ENCODE data around the gene MXRA7.

MXRA7 gene

GRCh38 chr17:76677406-76677805 lies 33.4 kb downstream of the MXRA7 start:
- DNase-seq (ENCODE audit: low read depth in 3 of 3) = no peak

GRCh38 chr17:76676629-76677028 lies 34.1 kb downstream of the MXRA7 start:
- no peak for DNase-seq (ENCODE audit: low read depth in 3 of 3)

- no peak for DNase-seq (ENCODE audit: low read depth in 3 of 3)
Measured at GRCh38 chr17:76675648-76676047, 35.1 kb downstream of the MXRA7 start.

- DNase-seq (ENCODE audit: low read depth in 3 of 3) = no peak
Measured at GRCh38 chr17:76674600-76674999, 36.2 kb downstream of the MXRA7 start.

- DNase-seq (ENCODE audit: low read depth in 3 of 3) = no peak
Measured at GRCh38 chr17:76673729-76674128, 37.0 kb downstream of the MXRA7 start.

- no peak for DNase-seq (ENCODE audit: low read depth in 3 of 3)
Measured at GRCh38 chr17:76672892-76673291, 37.9 kb downstream of the MXRA7 start.

GRCh38 chr17:76672270-76672851 lies 38.4 kb downstream of the MXRA7 start:
- no peak for DNase-seq (ENCODE audit: low read depth in 3 of 3)

GRCh38 chr17:76671912-76672262 lies 38.9 kb downstream of the MXRA7 start:
- no peak for DNase-seq (ENCODE audit: low read depth in 3 of 3)

GRCh38 chr17:76671123-76671911 lies 39.4 kb downstream of the MXRA7 start:
- peak; percentile 95 to 99 (median 99) for DNase-seq (ENCODE audit: low read depth in 3 of 3)

GRCh38 chr17:76670718-76671122 lies 40.0 kb downstream of the MXRA7 start:
- no peak for DNase-seq (ENCODE audit: low read depth in 3 of 3)

GRCh38 chr17:76670020-76670717 lies 40.6 kb downstream of the MXRA7 start:
- DNase-seq (ENCODE audit: low read depth in 3 of 3) = no peak

- DNase-seq (ENCODE audit: low read depth in 3 of 3) = no peak
Measured at GRCh38 chr17:76667786-76668453, 42.8 kb downstream of the MXRA7 start.

- no peak for DNase-seq (ENCODE audit: low read depth in 3 of 3)
Measured at GRCh38 chr17:76667491-76667755, 43.3 kb downstream of the MXRA7 start.

- no peak for DNase-seq (ENCODE audit: low read depth in 3 of 3)
Measured at GRCh38 chr17:76660656-76661042, 50.1 kb downstream of the MXRA7 start.

- DNase-seq (ENCODE audit: low read depth in 3 of 3) = no peak
Measured at GRCh38 chr17:76659928-76660655, 50.7 kb downstream of the MXRA7 start.

- DNase-seq (ENCODE audit: low read depth in 3 of 3) = no peak
Measured at GRCh38 chr17:76658242-76658662, 52.5 kb downstream of the MXRA7 start.

GRCh38 chr17:76657505-76658241 lies 53.1 kb downstream of the MXRA7 start:
- no peak for DNase-seq (ENCODE audit: low read depth in 3 of 3)

GRCh38 chr17:76654408-76654807 lies 56.4 kb downstream of the MXRA7 start:
- no peak for DNase-seq (ENCODE audit: low read depth in 3 of 3)

GRCh38 chr17:76650504-76650903 lies 60.3 kb downstream of the MXRA7 start:
- DNase-seq (ENCODE audit: low read depth in 3 of 3) = no peak

- DNase-seq (ENCODE audit: low read depth in 3 of 3) = no peak
Measured at GRCh38 chr17:76646712-76647111, 64.1 kb downstream of the MXRA7 start.

- no peak for DNase-seq (ENCODE audit: low read depth in 3 of 3)
Measured at GRCh38 chr17:76645481-76645880, 65.3 kb downstream of the MXRA7 start.
